AG08396 (cell line): ENCODE results near the gene XYLT2.
A peak's percentile ranks its signal among the peaks of the same experiment; 100 is the strongest.
"Not testable (repeated sequence)": the region's sequence is repeated elsewhere in the genome, so short reads cannot be mapped to it uniquely, and the experiment has no call there.

ENCODE experiments used
- DNase-seq: peaks from one replicate; pipeline ENCODE4 v3.0.0; 2012; ENCODE audit warnings: low spot score, mixed read lengths

XYLT2 gene

GRCh38 chr17:50389534-50389933 is 43.6 kb downstream of the XYLT2 start:
- no peak for DNase-seq

DNA sequence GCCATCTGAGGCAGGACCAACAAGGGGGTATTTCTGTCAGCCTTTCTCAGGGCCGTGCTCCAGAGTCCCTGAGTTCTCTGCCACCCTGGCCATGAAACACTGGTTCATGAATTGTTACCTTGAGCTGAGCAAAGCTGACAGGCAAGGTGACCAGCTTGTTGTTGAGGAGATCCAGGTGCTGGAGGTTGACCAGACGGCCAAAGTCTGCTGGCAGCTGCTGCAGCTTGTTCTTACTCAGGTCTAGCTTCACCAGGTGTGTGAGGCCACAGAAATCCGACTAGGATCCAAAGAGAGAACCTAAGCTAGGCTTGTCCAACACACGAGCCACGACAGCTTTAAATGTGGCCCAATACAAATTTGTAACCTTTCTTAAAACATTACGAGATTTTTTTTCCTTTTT is 46.7 kb downstream of the XYLT2 start:
- no peak for DNase-seq

GRCh38 chr17:50393700-50394099 is 47.8 kb downstream of the XYLT2 start:
- DNase-seq = no peak

- no peak for DNase-seq
These were observed 48.8 kb downstream of the XYLT2 start for GRCh38 chr17:50394711-50395110.

DNA sequence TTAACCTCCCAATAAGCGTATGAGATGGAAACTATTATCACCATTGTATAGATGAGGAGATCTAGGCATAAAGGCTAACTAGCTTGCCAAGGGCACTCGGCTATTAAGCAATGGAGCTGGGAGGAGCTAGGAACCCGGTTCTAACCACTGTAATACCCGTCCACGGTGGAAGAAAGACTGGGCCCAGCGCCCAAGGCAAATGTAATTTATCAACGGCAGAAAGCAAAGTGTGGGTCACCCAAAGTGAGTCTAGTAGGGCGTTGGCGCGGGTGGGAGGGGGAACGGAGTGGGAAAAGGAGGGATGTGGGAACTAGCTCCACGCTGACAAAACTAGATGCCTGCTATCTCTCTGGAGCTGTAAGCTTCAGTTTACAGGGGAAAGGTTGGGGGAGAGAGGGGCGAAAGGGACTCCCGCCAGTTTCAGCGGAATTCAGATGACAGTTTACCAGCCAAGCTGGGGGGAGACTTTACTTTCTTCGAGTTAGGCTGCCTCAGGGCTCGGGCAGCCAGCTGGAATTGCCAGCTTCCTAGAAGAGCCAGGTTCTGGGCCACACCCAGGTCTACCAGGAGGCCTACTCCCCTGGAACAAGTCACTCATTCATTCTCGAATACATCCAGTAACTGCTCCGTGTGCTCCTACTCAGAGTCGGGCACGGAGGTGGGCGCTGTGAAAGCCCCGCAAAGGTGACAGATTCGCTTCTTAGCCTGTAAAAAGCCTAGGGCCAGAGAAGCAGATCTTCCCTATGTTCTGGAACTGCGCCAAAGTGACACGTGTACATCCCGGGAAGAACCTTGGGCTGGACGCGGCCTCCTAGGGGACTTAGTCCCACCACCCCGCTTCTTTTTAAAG is 50.6 kb downstream of the XYLT2 start:
- DNase-seq = peak; percentile 73

DNA sequence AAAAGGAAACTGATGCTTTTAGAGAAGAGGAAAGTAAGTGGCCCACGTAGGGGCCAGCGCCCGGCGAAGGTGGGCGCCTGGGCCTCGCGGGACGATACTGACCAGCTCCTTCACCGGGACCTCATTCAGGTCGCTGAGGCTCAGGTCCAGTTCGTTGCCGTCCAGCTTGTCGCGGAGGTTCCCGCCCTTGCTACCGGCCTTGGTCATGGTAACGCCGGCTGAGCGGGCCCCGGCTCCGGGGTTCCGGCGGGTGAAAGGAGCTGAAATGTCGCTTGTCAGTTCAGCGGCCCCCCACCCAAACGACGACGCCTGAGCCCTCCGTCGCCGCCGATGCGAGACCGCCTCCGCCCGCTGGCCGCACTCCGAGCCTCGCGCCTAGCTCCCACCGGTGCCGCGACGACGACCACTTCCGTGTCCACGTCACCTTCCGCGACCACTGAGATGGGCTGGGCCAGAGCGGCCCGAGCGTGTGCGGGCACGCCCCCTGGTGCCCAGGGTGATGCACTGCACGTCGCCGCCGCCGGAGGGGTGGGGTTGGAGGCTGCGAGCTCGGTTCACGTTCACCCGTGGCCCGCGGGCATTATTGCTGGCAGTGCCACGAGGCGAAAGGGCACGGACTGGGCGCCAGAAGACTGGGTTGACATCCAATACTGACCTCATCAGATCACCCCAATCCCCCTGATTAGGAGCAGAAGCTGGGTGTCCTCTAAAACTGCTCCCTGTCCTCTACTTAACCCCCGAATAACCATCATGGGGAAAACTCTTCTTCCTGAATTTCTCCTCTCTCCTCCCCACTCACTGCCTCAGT is 51.4 kb downstream of the XYLT2 start, which contains the start of gene LRRC59:
Gene LRRC59 (minus strand): TSS at position 413 of the 808 bp plus-strand sequence. CDS start 206 bp downstream, at position 207.
- DNase-seq = peak; percentile 93

- no peak for DNase-seq
These were observed 52.0 kb downstream of the XYLT2 start for GRCh38 chr17:50397919-50398285.

DNA sequence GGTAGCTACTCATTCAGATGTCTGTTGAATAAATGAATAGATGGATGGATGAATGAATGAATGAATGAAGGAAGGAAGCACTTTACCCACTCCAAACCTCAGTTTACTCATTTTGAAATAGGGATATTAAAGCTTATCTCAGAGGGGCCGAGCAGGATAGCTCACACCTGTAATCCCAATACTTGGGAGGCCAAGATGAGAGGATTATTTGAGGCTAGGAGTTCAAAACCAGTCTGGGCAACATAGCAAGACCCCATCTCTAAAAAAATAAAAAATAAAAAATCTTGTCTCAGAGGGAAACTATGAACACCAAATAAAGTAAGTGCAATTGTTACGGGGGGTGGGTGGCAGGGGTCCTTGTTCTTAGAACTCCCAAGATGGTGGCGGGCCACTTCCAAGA is 52.7 kb downstream of the XYLT2 start:
- not testable (repeated sequence) for DNase-seq

DNA sequence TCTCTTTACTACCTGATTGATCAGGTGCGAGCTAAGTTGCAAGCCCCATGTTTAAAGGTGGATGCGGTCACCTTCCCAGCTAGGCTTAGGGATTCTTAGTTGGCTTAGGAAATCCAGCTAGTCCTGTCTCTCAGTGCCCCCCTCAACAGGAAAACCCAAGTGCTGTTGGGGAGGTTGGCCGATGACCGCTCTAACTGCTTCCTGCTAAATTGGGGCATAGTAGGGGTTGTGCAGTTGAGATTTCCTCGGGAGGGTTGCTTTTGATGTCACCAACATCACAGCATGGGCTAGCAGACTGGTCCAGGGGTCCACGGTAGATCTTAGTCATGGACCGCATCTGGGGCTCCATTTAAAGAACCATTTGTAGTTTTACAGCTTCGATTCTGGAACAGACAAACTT is 53.7 kb downstream of the XYLT2 start:
- DNase-seq = not testable (repeated sequence)

- not testable (repeated sequence) for DNase-seq
These were observed 59.4 kb downstream of the XYLT2 start for GRCh38 chr17:50405351-50405750.

DNA sequence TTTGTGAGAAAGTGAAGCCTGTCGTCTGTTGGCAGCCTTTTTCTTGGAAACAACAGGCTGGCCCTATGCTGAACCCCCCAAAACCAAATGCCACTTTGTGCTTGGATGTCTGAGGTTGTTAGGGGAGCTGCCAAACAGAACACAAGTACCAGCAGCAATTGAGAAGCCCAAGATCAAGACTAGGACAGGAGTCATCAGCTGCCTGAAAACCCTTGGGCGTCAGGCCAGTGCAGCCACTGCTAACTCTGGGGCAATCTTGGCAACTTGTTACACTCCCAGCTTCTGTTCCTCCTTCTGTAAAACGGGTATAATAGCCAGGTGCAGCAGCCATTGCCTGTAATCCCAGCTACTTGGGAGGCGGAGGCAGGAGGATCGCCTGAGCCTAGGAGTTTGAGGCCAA is 60.7 kb downstream of the XYLT2 start:
- no peak for DNase-seq

DNA sequence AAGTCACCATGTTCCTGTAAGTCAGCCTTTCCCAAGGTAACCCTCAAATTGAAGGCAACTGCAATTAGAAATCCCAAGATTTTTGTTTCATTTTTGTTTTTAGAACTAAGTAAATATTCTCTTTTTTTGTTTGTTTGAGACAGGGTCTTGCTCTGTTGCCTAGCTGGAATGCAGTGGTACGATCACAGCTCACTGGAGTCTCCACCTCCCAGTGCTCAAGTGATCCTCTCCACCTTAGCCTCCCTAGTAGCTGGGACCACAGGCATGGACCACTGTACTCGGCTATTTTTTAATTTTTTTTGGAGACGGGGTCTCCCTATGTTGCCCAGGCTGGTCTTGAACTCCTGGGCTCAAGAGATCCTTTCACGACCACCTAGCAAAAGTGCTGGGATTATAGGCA is 62.0 kb downstream of the XYLT2 start:
- no peak for DNase-seq
